HepG2 (cell line): ENCODE results near the gene LINGO1. TPM values are rescaled to one million over a fixed set of nuclear protein-coding genes. Genes with fewer than 3 reads are reported as not detected.

Experiments used
- FOXP1 ChIP-seq, 2 experiments: fragments of 450-650 bp in 1 of 2; IDR thresholded peaks; 2 replicates each; pipeline ENCODE4 v1.6.1; 2017 to 2018; ENCODE audit warnings: antibody characterized with exemption in 1 of 2
- KDM1A ChIP-seq: IDR thresholded peaks from 2 replicates; pipeline ENCODE4 v1.6.1; 2016; ENCODE audit warnings: missing compliant biosample characterization
- MTA3 ChIP-seq: sonication (generic); formaldehyde crosslinking; IDR thresholded peaks from 2 replicates; pipeline ENCODE4 v1.4.0; 2020; ENCODE audit warnings: missing genetic modification reagents
- SOX13 ChIP-seq, 3 experiments: fragments of 450-650 bp in 1 of 3; sonication (generic) in 1 of 3; formaldehyde crosslinking in 1 of 3; IDR thresholded peaks in 2 of 3; conservative IDR thresholded peaks in 1 of 3; 2 replicates each; pipeline versions ENCODE4 v1.5.0 to v1.6.1; 2016 to 2020; ENCODE audit warnings: antibody characterized with exemption in 1 of 3, mild to moderate bottlenecking in 1 of 3, missing compliant biosample characterization in 1 of 3, missing genetic modification reagents in 1 of 3, moderate library complexity in 1 of 3
- STAT6 ChIP-seq: sonication (generic); formaldehyde crosslinking; IDR thresholded peaks from 2 replicates; pipeline ENCODE4 v1.4.0; 2020; ENCODE audit warnings: missing genetic modification reagents, mild to moderate bottlenecking, borderline replicate concordance
- ZBTB40 ChIP-seq, 2 experiments: fragments of 450-650 bp in 1 of 2; sonication (generic) in 1 of 2; formaldehyde crosslinking in 1 of 2; IDR thresholded peaks; 2 replicates each; pipeline versions ENCODE4 v1.6.1 to v1.8.0; 2016 to 2022; ENCODE audit warnings: antibody characterized with exemption in 1 of 2, mild to moderate bottlenecking in 1 of 2, missing genetic modification reagents in 1 of 2
- ZNF350 ChIP-seq: sonication (generic); formaldehyde crosslinking; IDR thresholded peaks from 2 replicates; pipeline ENCODE4 v1.4.0; 2020; ENCODE audit warnings: mild to moderate bottlenecking, low read depth, missing genetic modification reagents, borderline replicate concordance
- ZNF644 ChIP-seq: IDR thresholded peaks from 2 replicates; pipeline ENCODE4 v1.6.1; 2016; ENCODE audit warnings: low read depth
- ZNF784 ChIP-seq: sonication (generic); formaldehyde crosslinking; IDR thresholded peaks from 2 replicates; pipeline ENCODE4 v1.5.1; 2020; ENCODE audit warnings: missing genetic modification reagents, mild to moderate bottlenecking, borderline replicate concordance
- polyA plus RNA-seq, 8 experiments: library from polyadenylated mRNA; depleted of rRNA in 3 of 8; stranded (reverse) in 7 of 8; unstranded in 1 of 8; fragments of >200 nt; fragmentation: Illumina TruSeq in 4 of 8; extraction: Trizol in 4 of 8; gene quantifications; 2 replicates each; pipeline versions ENCODE4 v1.2.1 to v1.2.3, GENCODE V29; 2011 to 2016; ENCODE audit warnings: low read depth in 4 of 8, missing spikeins in 1 of 8, mixed read lengths in 1 of 8; ENCODE audit not compliant: insufficient read depth in 1 of 8
- total RNA-seq, 5 experiments: library from RNA; depleted of rRNA; stranded (reverse); fragments of >200 nt; fragmentation: Illumina TruSeq; extraction: Trizol; gene quantifications; 2 replicates each; pipeline ENCODE4 v1.2.3, GENCODE V29; 2016; ENCODE audit warnings: low read depth in 1 of 5

LINGO1 gene
- total and polyA plus RNA-seq, 2 of the 13 experiments (the other 11 are each of a cell fraction or from before 2014, with no cell fraction given), result 0.07 TPM; not detected in 1

- TF ChIP-seq ZNF350 (CRISPR knock-in tag) (peak; percentile 70; the same call in 1 of the 2 replicates), KDM1A (CRISPR knock-in tag) (no peak), MTA3 (CRISPR knock-in tag) (no peak), STAT6 (no peak), ZBTB40 (IDR thresholded peaks at IDR 0.05) (no peak), ZBTB40 (CRISPR knock-in tag; IDR thresholded peaks at IDR 0.05) (no peak), ZNF784 (CRISPR knock-in tag) (no peak), FOXP1 (IDR thresholded peaks at IDR 0.05) (no peak), FOXP1 (CRISPR knock-in tag; IDR thresholded peaks at IDR 0.05) (no peak), SOX13 (IDR thresholded peaks at IDR 0.05) (no peak), SOX13 (CRISPR knock-in tag; conservative IDR thresholded peaks at IDR 0.05 in 1 of 2, IDR thresholded peaks at IDR 0.05 in 1 of 2) (peak in 1 of 2 experiments; percentile 22; a peak in 1 of 4 replicates), ZNF644 (CRISPR knock-in tag) (no peak)
Measured at GRCh38 chr15:77633134-77633912, 611 bp upstream of the LINGO1 start (continued).
